Measurements from ENCODE around the gene NHS. TPM values are rescaled to one million over a fixed set of nuclear protein-coding genes. Genes with fewer than 3 reads are reported as not detected.

NHS gene
- total and polyA plus RNA-seq, 2 of the 4 experiments (the other 2 are of a cell fraction) = 0.36 to 0.90 TPM

- TF ChIP-seq FOS (IDR thresholded peaks at IDR 0.05; ENCODE audit: low read depth, low read length) (no peak), CHD1 (IDR thresholded peaks at IDR 0.05; ENCODE audit: low read depth, low read length) (no peak)
Measured at GRCh38 chrX:17740137-17741122, 365.4 kb downstream of the NHS start (continued).

GRCh38 chrX:17741123-17741511 is 366.1 kb downstream of the NHS start:
- no peak overlapping the region for H2BK5ac ChIP-seq (ENCODE audit: low read depth, low read length, poor library complexity, severe bottlenecking)
- H3K79me1 ChIP-seq (ENCODE audit: low read depth in 1 of 2, low read length in 2 of 2) = no peaks in the 10 kb centered on the region; a peak in 2 of 4 replicates
- WGBS, 2 experiments (ENCODE audit: extremely low coverage in 2 of 2, insufficient read length in 1 of 2) = no CpG with 5 or more reads among the region's 9 CpGs
- H4K8ac ChIP-seq (ENCODE audit: low read depth in 2 of 2, low read length in 2 of 2) = no peak overlapping the region
- H3K36me3 ChIP-seq (ENCODE audit: control insufficient read depth, insufficient read depth, low read length) = no peaks in the 10 kb centered on the region
- BruUV-seq (replicated peaks) = no TSS peak
- DNase-seq (no peak), ATAC-seq (ENCODE audit: low read depth) (no peak)
- no peak overlapping the region for H4K91ac ChIP-seq (ENCODE audit: insufficient read depth, low read depth, low read length)
- in situ Hi-C loops (cut with MboI; ENCODE audit: low sequenced_read_pairs) (no loop called here), dilution Hi-C loops (cut with HindIII; ENCODE audit: low sequenced_read_pairs, unreplicated experiment) (no loop called here), intact Hi-C loops (cut with micrococcal nuclease) (no loop called here)
- no peak overlapping the region for H3K14ac ChIP-seq (replicated peaks; ENCODE audit: low read depth, low read length)
- CTCF ChIA-PET = no interaction called here
- TF ChIP-seq ELK1 (IDR thresholded peaks at IDR 0.05; ENCODE audit: borderline replicate concordance, low read depth, low read length) = no peak
- no peak for TF ChIP-seq BHLHE40 (IDR thresholded peaks at IDR 0.05; ENCODE audit: low read depth, low read length)
- no peak for TF ChIP-seq NFE2L2 (IDR thresholded peaks at IDR 0.05; ENCODE audit: low read depth, low read length)
- no peak for TF ChIP-seq RCOR1 (IDR thresholded peaks at IDR 0.05; ENCODE audit: insufficient replicate concordance, low read length)
- no peak for TF ChIP-seq SMC3 (IDR thresholded peaks at IDR 0.05; ENCODE audit: low read depth, low read length)
- no peak for TF ChIP-seq MAZ (IDR thresholded peaks at IDR 0.05; ENCODE audit: borderline replicate concordance, low read depth, low read length)
- no peak for TF ChIP-seq RFX5 (IDR thresholded peaks at IDR 0.05; ENCODE audit: low read depth, low read length)
- no peak for TF ChIP-seq CEBPB (IDR thresholded peaks at IDR 0.05; ENCODE audit: low read depth, low read length)
- no peak overlapping the region for H4K5ac ChIP-seq (ENCODE audit: low read depth, low read length)
- H3K18ac ChIP-seq (ENCODE audit: low read depth, low read length) = no peak overlapping the region
- no peaks in the 10 kb centered on the region for H3K9me1 ChIP-seq (ENCODE audit: insufficient read depth, low read length)
- H3K4me3 ChIP-seq (ENCODE audit: insufficient read depth, low read depth, low read length) = no peak overlapping the region
- H3K27me3 ChIP-seq (ENCODE audit: control insufficient read depth, insufficient read depth, low read length) = no peaks in the 10 kb centered on the region
- no peak overlapping the region for H3K23ac ChIP-seq (ENCODE audit: low read depth, low read length)
- no peak overlapping the region for H3K9ac ChIP-seq (ENCODE audit: low read depth, low read length)
- H2BK120ac ChIP-seq (ENCODE audit: low read depth, low read length) = no peak overlapping the region
- POLR2A ChIA-PET (ENCODE audit: unreplicated experiment) = no interaction called here
- H2AFZ ChIP-seq (replicated peaks; ENCODE audit: low read length, poor library complexity) = no peak overlapping the region
- H2BK20ac ChIP-seq (ENCODE audit: low read depth, low read length) = no peak overlapping the region
- no peak overlapping the region for H2AK9ac ChIP-seq (replicated peaks; ENCODE audit: low read depth, low read length, poor library complexity)
- H2AK5ac ChIP-seq (ENCODE audit: low read depth, low read length) = no peak overlapping the region
- H3K4me2 ChIP-seq (ENCODE audit: low read depth, low read length) = no peak overlapping the region
- H3K9me3 ChIP-seq (ENCODE audit: control insufficient read depth, insufficient read depth, low read length) = no peaks in the 10 kb centered on the region
- no peak overlapping the region for H3K56ac ChIP-seq (ENCODE audit: extremely low read depth, insufficient read depth, low read length)
- no peak overlapping the region for H2BK15ac ChIP-seq (ENCODE audit: low read depth, low read length)
- no peak overlapping the region for H3K4ac ChIP-seq (ENCODE audit: low read depth, low read length)
- H4K20me1 ChIP-seq (ENCODE audit: insufficient read depth, low read length) = peaks cover 3% of the 10 kb centered on the region; the same call in 1 of the 2 replicates
- H3K4me1 ChIP-seq (ENCODE audit: control insufficient read depth, insufficient read depth, low read length) = no peaks in the 10 kb centered on the region
- no peak overlapping the region for H3K27ac ChIP-seq (ENCODE audit: insufficient read depth, low read length)
